ENCODE measurements around the gene CPLANE2.

DNA sequence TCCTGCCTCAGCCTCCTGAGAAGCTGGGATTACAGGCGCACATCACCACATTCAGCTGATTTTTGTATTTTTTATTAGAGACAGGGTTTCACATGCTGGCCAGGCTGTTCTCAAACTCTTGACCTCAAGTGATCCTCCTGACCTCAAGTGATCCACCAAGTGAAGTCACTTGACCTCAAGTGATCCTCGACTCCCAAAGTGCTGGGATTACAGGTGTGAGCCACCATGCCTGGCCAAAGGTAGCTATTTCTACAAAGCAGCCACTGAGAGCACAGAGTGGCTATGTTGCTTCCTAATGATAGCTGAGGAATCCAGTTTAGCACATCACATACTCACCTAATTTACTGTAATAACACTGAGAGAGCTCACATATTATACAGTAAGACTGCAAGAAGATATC is 44.8 kb upstream of the CPLANE2 start:
- no peak for TF ChIP-seq CTCF (IDR thresholded peaks at IDR 0.05)
- no peak for TF ChIP-seq POLR2A (IDR thresholded peaks at IDR 0.05)
- TF ChIP-seq POLR2AphosphoS5 (IDR thresholded peaks at IDR 0.05): no peak
- no peak for TF ChIP-seq EP300 (IDR thresholded peaks at IDR 0.05)

Measured in suprapubic skin (tissue), 4 donors.